Liver (tissue), 9 donors: ENCODE results near the gene C11orf87. TPM values are rescaled to one million over a fixed set of nuclear protein-coding genes. Genes with fewer than 3 reads are reported as not detected.

Experiments used
- DNase-seq: peaks from one replicate; pipeline ENCODE4 v3.0.0-alpha.2; 2017; ENCODE audit warnings: low spot score
- H3K27ac ChIP-seq, 2 donors: one replicate each; pipeline ENCODE4 v1.7.0; 2013; ENCODE audit warnings: inconsistent platforms in 2 of 2, low read length in 2 of 2, control low read depth in 1 of 2, low read depth in 1 of 2, mild to moderate bottlenecking in 1 of 2
- H3K27me3 ChIP-seq, 4 donors: one replicate each; pipeline versions ENCODE4 v1.6.1 to v1.7.0; 2013; ENCODE audit warnings: low read length in 3 of 4, inconsistent platforms in 1 of 4, mild to moderate bottlenecking in 1 of 4, moderate library complexity in 1 of 4; ENCODE audit not compliant: control insufficient read depth in 4 of 4, insufficient read depth in 4 of 4
- H3K36me3 ChIP-seq, 4 donors: one replicate each; pipeline versions ENCODE4 v1.6.1 to v1.7.0; 2013; ENCODE audit warnings: low read length in 3 of 4, mild to moderate bottlenecking in 3 of 4, low read depth in 1 of 4, moderate library complexity in 1 of 4; ENCODE audit not compliant: control insufficient read depth in 4 of 4, insufficient read depth in 3 of 4
- H3K4me1 ChIP-seq, 4 donors: one replicate each; pipeline versions ENCODE4 v1.6.1 to v1.7.0; 2013; ENCODE audit warnings: low read length in 3 of 4, mild to moderate bottlenecking in 3 of 4, moderate library complexity in 1 of 4; ENCODE audit not compliant: control insufficient read depth in 4 of 4, insufficient read depth in 4 of 4
- H3K4me3 ChIP-seq, 3 donors: one replicate each; pipeline versions ENCODE4 v1.6.1 to v1.7.0; 2013; ENCODE audit warnings: low read length in 3 of 3, control low read depth in 1 of 3, low read depth in 1 of 3, mild to moderate bottlenecking in 1 of 3
- H3K9ac ChIP-seq, 2 donors: one replicate each; pipeline ENCODE4 v1.7.0; 2013; ENCODE audit warnings: low read length in 2 of 2, mild to moderate bottlenecking in 2 of 2, moderate library complexity in 2 of 2, control low read depth in 1 of 2, low read depth in 1 of 2
- H3K9me3 ChIP-seq, 4 donors: one replicate each; pipeline versions ENCODE4 v1.6.1 to v1.7.0; 2013; ENCODE audit warnings: low read length in 3 of 4; ENCODE audit not compliant: control insufficient read depth in 4 of 4
- ATF3 ChIP-seq: IDR thresholded peaks from 2 replicates; pipeline ENCODE4 v1.6.1; 2016; ENCODE audit warnings: antibody characterized with exemption
- EGR1 ChIP-seq, 2 donors: IDR thresholded peaks; 2 replicates each; pipeline ENCODE4 v1.6.1; 2016 to 2018; ENCODE audit warnings: antibody characterized with exemption in 2 of 2, low read depth in 2 of 2
- FOXA1 ChIP-seq: IDR thresholded peaks from 2 replicates; pipeline ENCODE4 v1.6.1; 2016; ENCODE audit warnings: antibody characterized with exemption
- FOXA2 ChIP-seq: IDR thresholded peaks from 2 replicates; pipeline ENCODE4 v1.6.1; 2016; ENCODE audit warnings: antibody characterized with exemption
- GABPA ChIP-seq, 2 donors: IDR thresholded peaks in 1 of 2; conservative IDR thresholded peaks in 1 of 2; 2 replicates each; pipeline ENCODE4 v1.6.1; 2016; ENCODE audit warnings: antibody characterized with exemption in 2 of 2, mild to moderate bottlenecking in 1 of 2, moderate library complexity in 1 of 2
- HNF4A ChIP-seq, 2 donors: conservative IDR thresholded peaks; 2 replicates each; pipeline ENCODE4 v1.6.1; 2016; ENCODE audit warnings: antibody characterized with exemption in 2 of 2, mild to moderate bottlenecking in 2 of 2
- HNF4G ChIP-seq: IDR thresholded peaks from 2 replicates; pipeline ENCODE4 v1.6.1; 2016; ENCODE audit warnings: antibody characterized with exemption
- JUND ChIP-seq, 2 donors: IDR thresholded peaks; 2 replicates each; pipeline ENCODE4 v1.6.1; 2016; ENCODE audit warnings: antibody characterized with exemption in 2 of 2
- MAX ChIP-seq: IDR thresholded peaks from 2 replicates; pipeline ENCODE4 v1.6.1; 2016; ENCODE audit warnings: antibody characterized with exemption
- NR2F2 ChIP-seq: IDR thresholded peaks from 2 replicates; pipeline ENCODE4 v1.6.1; 2016; ENCODE audit warnings: antibody characterized with exemption
- REST ChIP-seq: IDR thresholded peaks from 2 replicates; pipeline ENCODE4 v1.6.1; 2016; ENCODE audit warnings: antibody characterized with exemption, mild to moderate bottlenecking
- RXRA ChIP-seq, 2 donors: IDR thresholded peaks; 2 replicates each; pipeline ENCODE4 v1.6.1; 2017 to 2018; ENCODE audit warnings: antibody characterized with exemption in 2 of 2, mild to moderate bottlenecking in 1 of 2
- SP1 ChIP-seq: IDR thresholded peaks from 2 replicates; pipeline ENCODE4 v1.6.1; 2018; ENCODE audit warnings: antibody characterized with exemption, mild to moderate bottlenecking
- TAF1 ChIP-seq: conservative IDR thresholded peaks from 2 replicates; pipeline ENCODE4 v1.6.1; 2016; ENCODE audit warnings: antibody characterized with exemption, mild to moderate bottlenecking
- YY1 ChIP-seq: IDR thresholded peaks from 2 replicates; pipeline ENCODE4 v1.6.1; 2016; ENCODE audit warnings: antibody characterized with exemption, mild to moderate bottlenecking
- ZBTB33 ChIP-seq: IDR thresholded peaks from 2 replicates; pipeline ENCODE4 v1.6.1; 2016; ENCODE audit warnings: antibody characterized with exemption
- WGBS: extraction: QIAGEN DNeasy Blood & Tissue Kit; methylation state at CpG from one replicate; pipeline ENCODE4 v1.1.7; 2013; 5-methylcytosine and 5-hydroxymethylcytosine counted together
- polyA plus RNA-seq, 2 donors: library from polyadenylated mRNA; stranded (reverse) in 1 of 2; unstranded in 1 of 2; fragments of 200-250 nt in 1 of 2; fragments of >200 nt in 1 of 2; fragmentation: Nextera tagmentation in 1 of 2; extraction: Ambion mirVana in 1 of 2; gene quantifications; one replicate each; pipeline versions ENCODE4 v1.2.1 to v1.2.3, GENCODE V29; 2013 to 2015
- total RNA-seq, 2 donors: library from RNA; depleted of rRNA; stranded (reverse); fragments of >200 nt; gene quantifications; one replicate each; pipeline ENCODE4 v1.2.3, GENCODE V29; 2014
- donor health status: healthy.
- donor health status: healthy.
- donor health status: healthy.
- donor health status: healthy.
- donor health status: healthy.

Gene C11orf87
- total and polyA plus RNA-seq, 4 donors, result not detected

- WGBS, result 70% methylated on average over 4 of the region's 4 CpGs
These were observed 44.8 kb upstream of the C11orf87 start for GRCh38 chr11:109377039-109377742.

More at GRCh38 chr11:109377039-109377742, 44.8 kb upstream of the C11orf87 start:
- Histone ChIP-seq H3K9me3 (no peaks in the 10 kb centered on the region), H3K4me3 (no peak overlapping the region), H3K27ac (no peak overlapping the region), H3K4me1 (no peaks in the 10 kb centered on the region), H3K9ac (no peak overlapping the region), H3K27me3 (no peaks in the 10 kb centered on the region), H3K36me3 (no peaks in the 10 kb centered on the region)
- no peak for DNase-seq
- no peak for TF ChIP-seq EGR1 (IDR thresholded peaks at IDR 0.05; ENCODE audit: low read depth in 2 of 2)
- TF ChIP-seq JUND (IDR thresholded peaks at IDR 0.05), result no peak
- TF ChIP-seq FOXA2, result no peak
- no peak for TF ChIP-seq MAX
- TF ChIP-seq RXRA (IDR thresholded peaks at IDR 0.05), result no peak
- TF ChIP-seq TAF1, result no peak
- no peak for TF ChIP-seq NR2F2
- TF ChIP-seq YY1, result no peak
- no peak for TF ChIP-seq GABPA (IDR thresholded peaks at IDR 0.05 in 1 of 2, conservative IDR thresholded peaks at IDR 0.05 in 1 of 2)
- TF ChIP-seq ZBTB33, result no peak
- no peak for TF ChIP-seq ATF3
- TF ChIP-seq SP1, result no peak
- TF ChIP-seq REST, result no peak
- no peak for TF ChIP-seq HNF4A (conservative IDR thresholded peaks at IDR 0.05)
- no peak for TF ChIP-seq FOXA1
- TF ChIP-seq HNF4G, result no peak
